ENCODE data around the gene NHLRC4.

The NHLRC4 gene

DNA sequence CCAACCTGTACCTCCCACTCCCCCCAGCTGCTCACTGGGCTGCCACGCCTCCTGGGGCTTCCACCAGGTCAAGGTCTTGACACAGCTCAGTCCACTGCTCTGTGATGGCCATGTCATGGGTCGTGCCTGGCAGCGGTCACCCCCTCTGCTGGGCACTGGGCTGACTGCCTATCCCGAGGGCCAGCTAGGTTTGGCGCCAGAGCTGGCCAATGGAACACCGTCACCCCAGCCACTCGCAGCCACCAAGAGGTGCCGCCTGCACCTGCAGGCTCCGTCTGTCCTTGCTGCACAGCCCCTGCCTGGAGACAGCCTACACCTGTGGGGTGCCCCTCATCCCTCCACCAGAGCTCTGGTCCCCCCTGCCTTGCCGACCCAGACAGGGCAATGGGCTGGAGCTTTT is 18.5 kb downstream of the NHLRC4 start:
- no peak for TF ChIP-seq ZFX (IDR thresholded peaks at IDR 0.05; ENCODE audit: borderline replicate concordance)
- TF ChIP-seq CTCF (IDR thresholded peaks at IDR 0.05) = no peak
- H3K27ac ChIP-seq = peak overlapping the region; percentile 99

GRCh38 chr16:586047-586644 is 19.3 kb downstream of the NHLRC4 start:
- no peak for TF ChIP-seq ZFX (IDR thresholded peaks at IDR 0.05; ENCODE audit: borderline replicate concordance)
- TF ChIP-seq CTCF (IDR thresholded peaks at IDR 0.05) = no peak
- peak overlapping the region; percentile 99 for H3K27ac ChIP-seq

- no peak for TF ChIP-seq CTCF (IDR thresholded peaks at IDR 0.05)
- no peak for TF ChIP-seq ZFX (IDR thresholded peaks at IDR 0.05; ENCODE audit: borderline replicate concordance)
- peak overlapping the region; percentile 99 for H3K27ac ChIP-seq
These were observed 20.1 kb downstream of the NHLRC4 start for GRCh38 chr16:586645-587590.

DNA sequence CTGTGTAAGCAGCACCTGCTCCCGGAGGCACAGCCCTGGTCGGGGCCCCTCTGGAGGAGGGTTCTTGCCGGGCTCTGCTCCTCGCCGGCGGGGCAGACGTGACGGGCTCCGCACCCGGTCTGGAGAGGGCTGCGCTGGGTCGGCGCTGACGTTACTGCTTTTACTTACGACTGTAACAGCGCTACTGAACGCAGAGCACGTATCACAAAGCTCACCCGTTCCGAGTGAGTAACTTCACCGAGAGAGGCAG is 21.8 kb downstream of the NHLRC4 start:
- H3K27ac ChIP-seq = peak overlapping the region; percentile 99
- TF ChIP-seq CTCF (IDR thresholded peaks at IDR 0.05) (no peak), ZFX (IDR thresholded peaks at IDR 0.05; ENCODE audit: borderline replicate concordance) (no peak)

GRCh38 chr16:588889-589657 is 22.3 kb downstream of the NHLRC4 start:
- peak overlapping the region; percentile 99 for H3K27ac ChIP-seq
- TF ChIP-seq ZFX (IDR thresholded peaks at IDR 0.05; ENCODE audit: borderline replicate concordance) (no peak), CTCF (IDR thresholded peaks at IDR 0.05) (no peak)

GRCh38 chr16:589658-590187 is 22.9 kb downstream of the NHLRC4 start, which contains the start of gene RAB40C:
RAB40C (plus strand) TSS chr16:590066; CDS start chr16:590292, 226 bp downstream.
- TF ChIP-seq ZFX (IDR thresholded peaks at IDR 0.05; ENCODE audit: borderline replicate concordance) = no peak
- TF ChIP-seq CTCF (IDR thresholded peaks at IDR 0.05) = no peak
- peak within 1 kb of the TSS; percentile 99 for H3K27ac ChIP-seq

Data from 22Rv1 (cell line).